OCI-LY1 (cell line): ENCODE results near the gene FIBIN.
"Not testable (repeated sequence)": the region's sequence is repeated elsewhere in the genome, so short reads cannot be mapped to it uniquely, and the experiment has no call there.

Source experiments
- H2AFZ ChIP-seq: fragments of 200-600 bp; sonication (generic), shearing (Covaris generic); 2 replicates; pipeline ENCODE4 v1.6.0; 2014; ENCODE audit warnings: antibody characterized with exemption, mild to moderate bottlenecking, low read length
- H3F3A ChIP-seq: fragments of 200-600 bp; sonication (generic), shearing (Covaris generic); 2 replicates; pipeline ENCODE4 v1.6.0; 2014; ENCODE audit warnings: mild to moderate bottlenecking, antibody characterized with exemption, low read length, moderate library complexity; ENCODE audit not compliant: insufficient read depth
- H3K27ac ChIP-seq: fragments of 200-600 bp; sonication (generic); 2 replicates; pipeline ENCODE4 v1.5.1; 2014; ENCODE audit warnings: low read length, mixed run types, mild to moderate bottlenecking, low read depth; ENCODE audit not compliant: poor library complexity, severe bottlenecking
- H3K27me3 ChIP-seq: fragments of 200-600 bp; sonication (generic); 2 replicates; pipeline ENCODE4 v1.6.0; 2014; ENCODE audit warnings: antibody characterized with exemption, mild to moderate bottlenecking, low read length, moderate library complexity; ENCODE audit not compliant: insufficient read depth
- H3K36me3 ChIP-seq: fragments of 200-600 bp; sonication (generic); 2 replicates; pipeline ENCODE4 v1.6.1; 2014; ENCODE audit warnings: mild to moderate bottlenecking, antibody characterized with exemption, low read length, moderate library complexity, mixed read lengths; ENCODE audit not compliant: insufficient read depth
- H3K4me1 ChIP-seq: fragments of 200-600 bp; sonication (generic); 2 replicates; pipeline ENCODE4 v1.5.1; 2014; ENCODE audit warnings: mild to moderate bottlenecking, low read length, moderate library complexity; ENCODE audit not compliant: insufficient read depth, severe bottlenecking
- H3K4me2 ChIP-seq: fragments of 200-600 bp; sonication (generic), shearing (Covaris generic); 2 replicates; pipeline ENCODE4 v1.6.1; 2014; ENCODE audit warnings: low read length
- H3K4me3 ChIP-seq: fragments of 200-600 bp; sonication (generic); 2 replicates; pipeline ENCODE4 v1.5.1; 2014; ENCODE audit warnings: low read length, low read depth, mild to moderate bottlenecking, mixed read lengths; ENCODE audit not compliant: poor library complexity, severe bottlenecking
- H3K79me2 ChIP-seq: fragments of 200-600 bp; shearing (Covaris generic); 2 replicates; pipeline ENCODE4 v1.6.1; 2016; ENCODE audit warnings: mixed run types, low read length, mixed read lengths; ENCODE audit not compliant: insufficient read depth
- H3K9ac ChIP-seq: fragments of 200-600 bp; sonication (generic), shearing (Covaris generic); 2 replicates; pipeline ENCODE4 v1.6.1; 2014; ENCODE audit warnings: mild to moderate bottlenecking, low read length, mixed read lengths
- H3K9me2 ChIP-seq: fragments of 200-600 bp; sonication (generic), shearing (Covaris generic); 2 replicates; pipeline ENCODE4 v1.6.1; 2014; ENCODE audit warnings: low read depth, mild to moderate bottlenecking, low read length, mixed read lengths
- H3K9me3 ChIP-seq: fragments of 200-600 bp; shearing (Covaris generic); 2 replicates; pipeline ENCODE4 v1.6.1; 2014; ENCODE audit warnings: low read length, mixed read lengths
- H4K20me1 ChIP-seq: fragments of 200-600 bp; sonication (generic), shearing (Covaris generic); 2 replicates; pipeline ENCODE4 v1.6.0; 2016; ENCODE audit warnings: mild to moderate bottlenecking, low read length; ENCODE audit not compliant: insufficient read depth
- EZH2 ChIP-seq: fragments of 200-600 bp; sonication (generic), shearing (Covaris generic); IDR thresholded peaks from 2 replicates; pipeline ENCODE4 v1.8.0; 2017; ENCODE audit warnings: borderline replicate concordance, mixed run types, mild to moderate bottlenecking, antibody characterized with exemption, low read length, moderate library complexity, mixed read lengths
- TF ChIP-seq, protein P1 (sequence below): fragments of 200-600 bp; sonication (generic), shearing (Covaris generic); IDR thresholded peaks from 2 replicates; pipeline ENCODE4 v1.5.1; 2017; ENCODE audit warnings: mild to moderate bottlenecking, antibody characterized with exemption, low read length, moderate library complexity, mixed read lengths

Gene FIBIN

DNA sequence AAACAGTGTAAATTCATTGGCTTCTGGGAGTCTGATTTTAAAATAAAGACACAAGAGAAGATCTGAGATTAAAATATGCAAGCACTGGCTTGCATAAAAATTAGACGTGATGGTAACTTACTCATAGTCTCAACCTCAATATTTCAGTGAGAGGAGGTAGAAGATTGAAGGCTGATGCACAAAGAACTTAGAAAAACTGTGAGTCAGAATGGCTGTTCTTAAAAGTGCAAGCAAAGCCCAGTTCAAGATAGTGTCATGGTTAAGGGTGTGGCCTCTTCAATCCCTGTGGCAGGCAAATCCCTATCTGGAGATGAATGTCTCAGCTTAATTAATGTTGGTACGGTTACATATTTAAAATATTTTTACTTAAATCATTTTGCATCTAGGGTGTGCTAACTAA lies 33.6 kb upstream of the FIBIN start:
- no peak overlapping the region for H3K4me2 ChIP-seq
- H3K27ac ChIP-seq, result no peak overlapping the region

DNA sequence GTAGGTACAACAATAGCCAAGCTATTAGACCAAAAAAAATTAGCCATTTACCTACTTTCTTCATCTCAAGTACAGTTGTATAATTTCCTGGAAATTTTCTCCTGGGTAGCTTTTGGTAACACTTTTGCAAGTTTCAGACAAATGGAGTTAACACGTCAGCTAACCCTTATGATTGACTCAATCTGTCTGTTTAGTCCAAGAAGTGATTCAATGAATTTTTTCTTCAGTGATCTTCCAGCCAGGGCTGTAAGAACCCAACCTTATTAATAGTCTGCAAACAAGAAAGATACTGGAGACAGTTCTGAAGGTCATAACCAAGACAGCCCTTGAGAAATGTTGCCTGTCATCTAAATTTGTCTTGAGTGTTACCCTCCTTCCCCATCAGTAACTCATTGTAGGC lies 30.1 kb upstream of the FIBIN start:
- H3K9me3 ChIP-seq, result peaks cover 11% of the 10 kb centered on the region; the same call in 1 of the 2 replicates
- TF ChIP-seq, protein P1, sequence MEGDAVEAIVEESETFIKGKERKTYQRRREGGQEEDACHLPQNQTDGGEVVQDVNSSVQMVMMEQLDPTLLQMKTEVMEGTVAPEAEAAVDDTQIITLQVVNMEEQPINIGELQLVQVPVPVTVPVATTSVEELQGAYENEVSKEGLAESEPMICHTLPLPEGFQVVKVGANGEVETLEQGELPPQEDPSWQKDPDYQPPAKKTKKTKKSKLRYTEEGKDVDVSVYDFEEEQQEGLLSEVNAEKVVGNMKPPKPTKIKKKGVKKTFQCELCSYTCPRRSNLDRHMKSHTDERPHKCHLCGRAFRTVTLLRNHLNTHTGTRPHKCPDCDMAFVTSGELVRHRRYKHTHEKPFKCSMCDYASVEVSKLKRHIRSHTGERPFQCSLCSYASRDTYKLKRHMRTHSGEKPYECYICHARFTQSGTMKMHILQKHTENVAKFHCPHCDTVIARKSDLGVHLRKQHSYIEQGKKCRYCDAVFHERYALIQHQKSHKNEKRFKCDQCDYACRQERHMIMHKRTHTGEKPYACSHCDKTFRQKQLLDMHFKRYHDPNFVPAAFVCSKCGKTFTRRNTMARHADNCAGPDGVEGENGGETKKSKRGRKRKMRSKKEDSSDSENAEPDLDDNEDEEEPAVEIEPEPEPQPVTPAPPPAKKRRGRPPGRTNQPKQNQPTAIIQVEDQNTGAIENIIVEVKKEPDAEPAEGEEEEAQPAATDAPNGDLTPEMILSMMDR, result no peak
- TF ChIP-seq EZH2, result no peak
- H2AFZ ChIP-seq, result no peak overlapping the region
- no peaks in the 10 kb centered on the region for H3K9me2 ChIP-seq
- no peaks in the 10 kb centered on the region; the same call in 1 of the 2 replicates for H3K36me3 ChIP-seq
- H3K4me3 ChIP-seq, result no peak overlapping the region
- H3K4me2 ChIP-seq, result no peak overlapping the region
- H4K20me1 ChIP-seq, result no peaks in the 10 kb centered on the region
- no peaks in the 10 kb centered on the region for H3K27me3 ChIP-seq
- H3F3A ChIP-seq, result no peaks in the 10 kb centered on the region
- H3K4me1 ChIP-seq, result peaks cover under 1% of the 10 kb centered on the region
- no peak overlapping the region for H3K27ac ChIP-seq
- H3K79me2 ChIP-seq, result no peaks in the 10 kb centered on the region
- H3K9ac ChIP-seq, result no peak overlapping the region

More for the DNA sequence above, 33.6 kb upstream of the FIBIN start:
- H3K9ac ChIP-seq, result no peak overlapping the region
- peaks cover 11% of the 10 kb centered on the region; the same call in 1 of the 2 replicates for H3K9me3 ChIP-seq
- H3K27me3 ChIP-seq, result no peaks in the 10 kb centered on the region
- H3K4me1 ChIP-seq, result peaks cover 11% of the 10 kb centered on the region
- H2AFZ ChIP-seq, result no peak overlapping the region
- H3K9me2 ChIP-seq, result no peaks in the 10 kb centered on the region
- no peaks in the 10 kb centered on the region; the same call in 1 of the 2 replicates for H3K36me3 ChIP-seq
- H3K4me3 ChIP-seq, result no peak overlapping the region
- H4K20me1 ChIP-seq, result no peaks in the 10 kb centered on the region
- TF ChIP-seq EZH2, result no peak
- TF ChIP-seq, protein P1, result no peak
- no peaks in the 10 kb centered on the region for H3K79me2 ChIP-seq
- no peaks in the 10 kb centered on the region for H3F3A ChIP-seq

DNA sequence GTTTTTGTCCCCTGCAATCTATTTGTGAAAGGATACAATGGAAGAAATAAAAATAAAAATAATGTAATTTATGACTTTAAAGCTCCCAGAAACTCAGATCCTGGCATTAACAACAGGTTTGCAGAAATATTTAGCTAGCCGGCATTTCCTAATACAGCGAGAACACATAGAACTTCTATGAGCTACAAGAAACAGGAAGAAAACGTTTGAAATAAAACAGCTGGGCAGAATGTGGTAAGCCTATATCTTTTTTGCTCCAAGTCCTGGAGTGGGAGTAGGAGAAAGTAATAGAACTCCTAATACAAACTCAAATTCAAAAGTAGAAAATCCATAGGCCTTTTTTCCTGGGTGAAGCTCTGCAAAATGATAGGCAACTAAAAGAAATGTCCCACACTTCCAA lies 29.6 kb upstream of the FIBIN start:
- H3K4me3 ChIP-seq, result no peak overlapping the region
- no peak overlapping the region for H3K4me2 ChIP-seq
- no peak overlapping the region for H3K27ac ChIP-seq
- no peak overlapping the region for H2AFZ ChIP-seq
- H3K36me3 ChIP-seq, result no peaks in the 10 kb centered on the region; the same call in 1 of the 2 replicates
- H4K20me1 ChIP-seq, result no peaks in the 10 kb centered on the region
- no peaks in the 10 kb centered on the region for H3K79me2 ChIP-seq
- TF ChIP-seq EZH2, result no peak
- TF ChIP-seq, protein P1, result no peak
- H3K4me1 ChIP-seq, result no peaks in the 10 kb centered on the region
- no peaks in the 10 kb centered on the region for H3K27me3 ChIP-seq
- H3K9me2 ChIP-seq, result no peaks in the 10 kb centered on the region
- H3K9me3 ChIP-seq, result peaks cover 8% of the 10 kb centered on the region; the same call in 1 of the 2 replicates
- H3K9ac ChIP-seq, result no peak overlapping the region
- H3F3A ChIP-seq, result no peaks in the 10 kb centered on the region

DNA sequence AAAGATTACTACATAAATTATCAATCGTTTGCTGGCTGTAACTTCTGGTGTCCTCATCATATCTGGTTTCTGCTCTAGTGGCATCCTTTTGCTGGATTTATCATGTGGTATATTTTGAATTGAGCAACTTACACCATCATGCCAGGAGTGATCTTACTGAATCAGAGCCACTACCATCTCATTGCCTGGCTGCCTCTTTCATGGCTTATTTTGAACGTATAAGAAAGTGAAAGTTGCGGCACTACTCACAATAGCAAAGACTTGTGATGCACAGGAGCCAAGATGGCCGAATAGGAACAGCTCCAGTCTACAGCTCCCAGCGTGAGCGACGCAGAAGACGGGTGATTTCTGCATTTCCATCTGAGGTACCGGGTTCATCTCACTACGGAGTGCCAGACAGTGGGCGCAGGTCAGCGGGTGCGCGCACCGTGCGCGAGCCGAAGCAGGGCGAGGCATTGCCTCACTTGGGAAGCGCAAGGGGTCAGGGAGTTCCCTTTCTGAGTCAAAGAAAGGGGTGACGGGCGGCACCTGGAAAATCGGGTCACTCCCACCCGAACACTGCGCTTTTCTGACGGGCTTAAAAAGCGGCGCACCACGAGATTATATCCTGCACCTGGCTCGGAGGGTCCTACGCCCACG lies 28.9 kb upstream of the FIBIN start:
- not testable (repeated sequence) for H3K4me3 ChIP-seq, H3K79me2 ChIP-seq, H3K27ac ChIP-seq, H3F3A ChIP-seq, H3K9me2 ChIP-seq, H3K9ac ChIP-seq, H3K4me2 ChIP-seq, H4K20me1 ChIP-seq, H3K9me3 ChIP-seq, H3K27me3 ChIP-seq, H3K36me3 ChIP-seq, H3K4me1 ChIP-seq
- 0 out of 2 replicates have a peak overlapping the region, but pooled peaks have one; percentile 70 for H2AFZ ChIP-seq
